GM20000 (cell line): ENCODE measurements around the gene DPH2.

Experiments
- DNase-seq: peaks from one replicate; pipeline ENCODE4 v3.0.0; 2012; ENCODE audit warnings: low spot score
- TF ChIP-seq, protein P1 (sequence below): IDR thresholded peaks from 2 replicates; pipeline ENCODE4 v1.5.1; 2012; ENCODE audit warnings: mild to moderate bottlenecking, control low read depth; ENCODE audit errors: extremely low read depth, missing control alignments

The DPH2 gene

DNA sequence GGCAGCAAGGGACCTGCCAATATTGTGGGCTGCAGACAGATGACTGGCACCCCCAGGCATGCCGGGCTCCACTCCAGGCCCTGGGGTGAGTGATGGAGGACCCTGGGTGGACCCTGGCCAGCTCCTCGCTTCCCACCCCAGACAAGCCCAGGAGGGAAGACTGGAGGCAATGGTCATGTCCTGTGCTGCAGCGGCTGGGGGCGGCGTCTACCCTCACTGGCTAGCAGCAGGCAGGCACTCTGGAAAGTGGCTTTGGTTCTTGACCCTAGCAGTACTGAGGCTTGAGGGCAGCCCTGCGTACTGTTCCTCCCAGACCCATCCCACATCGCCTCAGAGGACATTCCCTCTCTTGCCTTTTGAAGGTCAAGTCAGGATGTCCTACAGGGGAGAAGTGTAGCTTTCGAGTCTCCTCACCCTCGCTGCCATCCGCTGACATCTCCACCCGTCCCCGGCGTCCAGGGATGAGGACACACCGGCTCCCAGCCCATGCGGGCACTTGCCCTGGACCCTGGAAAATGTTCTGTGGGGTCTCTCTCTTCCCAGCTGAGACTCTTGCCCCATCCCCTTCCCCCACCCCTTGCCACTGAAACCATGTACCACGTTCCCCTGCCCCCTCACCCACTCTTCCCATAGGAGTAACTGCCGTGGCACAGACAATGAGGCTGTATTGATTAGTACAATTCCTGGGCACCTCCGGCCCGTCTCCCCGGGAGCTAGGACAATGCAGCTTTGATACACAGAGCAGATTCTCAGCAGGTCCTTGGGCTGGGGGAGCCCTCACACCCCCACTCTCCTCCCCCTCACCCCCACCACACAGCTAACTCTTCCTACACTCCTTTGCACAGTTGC is 46.5 kb downstream of the DPH2 start:
- TF ChIP-seq, protein P1, sequence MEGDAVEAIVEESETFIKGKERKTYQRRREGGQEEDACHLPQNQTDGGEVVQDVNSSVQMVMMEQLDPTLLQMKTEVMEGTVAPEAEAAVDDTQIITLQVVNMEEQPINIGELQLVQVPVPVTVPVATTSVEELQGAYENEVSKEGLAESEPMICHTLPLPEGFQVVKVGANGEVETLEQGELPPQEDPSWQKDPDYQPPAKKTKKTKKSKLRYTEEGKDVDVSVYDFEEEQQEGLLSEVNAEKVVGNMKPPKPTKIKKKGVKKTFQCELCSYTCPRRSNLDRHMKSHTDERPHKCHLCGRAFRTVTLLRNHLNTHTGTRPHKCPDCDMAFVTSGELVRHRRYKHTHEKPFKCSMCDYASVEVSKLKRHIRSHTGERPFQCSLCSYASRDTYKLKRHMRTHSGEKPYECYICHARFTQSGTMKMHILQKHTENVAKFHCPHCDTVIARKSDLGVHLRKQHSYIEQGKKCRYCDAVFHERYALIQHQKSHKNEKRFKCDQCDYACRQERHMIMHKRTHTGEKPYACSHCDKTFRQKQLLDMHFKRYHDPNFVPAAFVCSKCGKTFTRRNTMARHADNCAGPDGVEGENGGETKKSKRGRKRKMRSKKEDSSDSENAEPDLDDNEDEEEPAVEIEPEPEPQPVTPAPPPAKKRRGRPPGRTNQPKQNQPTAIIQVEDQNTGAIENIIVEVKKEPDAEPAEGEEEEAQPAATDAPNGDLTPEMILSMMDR = no peak

DNA sequence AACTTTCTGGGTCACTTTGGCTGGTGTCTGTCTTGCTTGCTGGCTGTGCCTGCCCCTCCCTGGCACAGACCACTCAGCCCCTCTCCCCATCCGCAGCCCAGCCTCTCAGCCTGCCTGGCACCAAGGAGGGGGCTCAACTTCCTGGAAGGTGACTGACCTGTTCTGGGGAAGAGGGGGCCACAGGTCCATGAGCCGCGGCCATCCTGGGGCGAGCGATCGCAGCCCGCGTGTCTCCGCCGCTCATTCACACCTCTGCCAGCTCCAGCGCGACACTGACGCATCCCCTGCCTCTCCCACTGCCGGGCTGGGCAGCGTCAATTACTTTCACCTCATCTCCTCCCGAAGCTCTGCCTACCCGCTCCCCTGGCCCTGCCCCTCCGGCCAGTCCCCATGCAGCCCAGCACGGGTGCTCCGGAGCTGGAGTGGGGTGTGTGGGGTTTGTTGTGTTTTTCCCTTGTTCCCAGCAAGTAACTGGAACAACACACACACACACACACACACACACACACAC is 47.1 kb downstream of the DPH2 start:
- TF ChIP-seq, protein P1 = no peak
- no peak for DNase-seq

More for the DNA sequence above, 46.5 kb downstream of the DPH2 start:
- no peak for DNase-seq

DNA sequence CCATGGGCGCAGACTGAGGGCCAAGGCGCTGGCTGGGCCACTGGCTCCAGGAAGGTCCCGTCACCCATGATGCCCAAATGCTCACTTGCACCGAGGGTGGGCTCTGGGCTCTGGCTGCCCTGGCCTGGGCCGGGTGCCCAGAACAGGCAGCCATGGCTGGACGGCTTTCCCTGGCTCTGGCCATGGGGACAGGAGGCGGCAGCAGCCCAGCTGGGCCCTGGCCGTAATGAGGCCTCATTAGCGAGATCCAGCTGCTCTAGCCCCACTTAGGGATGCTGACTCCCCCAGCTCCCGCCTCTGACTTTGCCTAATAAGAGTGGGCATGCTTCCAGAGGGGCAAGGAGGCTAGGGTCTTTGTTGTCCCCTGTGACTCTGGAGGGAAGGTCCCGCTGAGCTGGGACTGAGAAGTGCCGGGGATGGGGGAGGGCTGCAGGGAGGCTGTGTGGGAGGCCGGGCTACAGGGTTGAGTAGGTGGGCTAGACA is 49.7 kb downstream of the DPH2 start:
- TF ChIP-seq, protein P1 = no peak
- DNase-seq = no peak

DNA sequence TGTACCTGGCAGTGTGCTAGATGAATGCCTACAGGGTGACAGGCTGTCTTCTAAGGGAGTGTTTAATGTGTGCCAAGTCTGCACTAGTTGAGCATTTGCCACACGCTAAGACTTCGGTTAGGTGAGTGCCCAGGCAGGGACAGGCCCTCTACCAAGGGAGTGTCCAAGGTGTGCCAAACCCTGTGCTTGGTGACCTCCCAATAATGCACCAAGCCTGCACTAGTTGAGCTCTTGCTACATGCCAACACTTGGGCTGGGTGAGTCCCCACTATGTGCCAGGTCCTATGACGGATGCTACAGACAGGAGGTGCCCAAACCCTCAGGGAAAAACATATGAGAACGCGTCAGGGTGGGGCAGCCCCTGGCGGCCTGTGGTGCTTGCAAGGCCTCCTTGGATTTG is 50.7 kb downstream of the DPH2 start:
- DNase-seq = no peak
- TF ChIP-seq, protein P1 = no peak

DNA sequence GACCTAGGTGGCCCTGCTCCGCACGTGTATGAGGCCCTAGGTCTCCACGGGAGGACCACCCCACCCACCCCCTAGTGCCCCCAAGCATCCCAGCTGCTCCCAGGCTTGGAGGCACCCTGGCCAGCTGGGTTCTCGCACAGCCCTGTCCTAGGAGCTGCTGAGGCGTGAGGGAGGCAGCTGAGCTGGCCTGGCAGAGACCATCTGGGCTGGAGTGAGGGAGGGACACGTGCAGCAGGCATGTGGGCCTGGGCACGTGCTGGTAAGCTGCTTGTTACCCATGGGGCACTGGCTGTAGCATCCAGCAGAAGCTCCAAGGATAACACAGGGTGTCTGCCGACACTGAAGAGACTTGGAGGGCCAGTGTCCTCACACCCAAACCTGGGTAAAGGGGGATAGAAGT is 51.3 kb downstream of the DPH2 start:
- DNase-seq = no peak
- TF ChIP-seq, protein P1 = no peak

DNA sequence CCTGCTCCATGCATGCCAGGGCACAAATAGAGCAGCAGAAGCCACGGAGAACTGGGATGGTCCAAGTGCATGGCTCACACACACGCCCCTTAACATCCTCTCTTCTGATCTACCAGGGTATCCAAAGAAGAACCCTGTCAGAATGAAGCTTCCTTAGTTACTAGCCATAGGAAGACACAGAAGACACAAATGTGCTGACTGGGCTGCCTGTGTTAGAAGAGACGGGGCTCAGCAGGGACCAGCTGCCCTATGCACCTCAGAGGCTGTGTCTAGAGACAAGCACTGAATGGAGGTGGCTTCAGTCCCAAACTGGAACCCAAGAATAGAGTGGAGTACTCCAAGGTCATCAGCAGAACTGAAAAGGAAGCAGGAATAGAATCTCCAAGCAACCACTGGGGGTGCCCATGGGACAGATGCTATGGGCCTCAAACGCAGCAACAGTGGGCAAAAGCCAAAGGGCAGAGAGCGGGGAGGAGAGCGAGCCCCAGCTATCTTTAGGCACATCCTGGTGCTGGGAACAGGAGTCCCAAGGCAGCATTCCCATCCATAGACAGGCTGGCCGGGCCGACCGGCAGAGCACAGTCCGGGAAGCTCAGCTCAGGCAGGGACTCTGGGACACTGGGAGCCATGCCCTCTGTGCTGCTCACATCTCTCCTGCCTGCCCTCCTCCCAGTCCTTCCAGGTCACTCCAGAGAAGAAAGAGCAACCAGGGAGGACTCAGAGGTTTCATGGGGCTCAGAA is 51.9 kb downstream of the DPH2 start:
- TF ChIP-seq, protein P1 = no peak
- DNase-seq = no peak
